22Rv1 (cell line): ENCODE results near the gene NLRP13.

Experiments
- CTCF ChIP-seq: fragments of 450-650 bp; IDR thresholded peaks from 2 replicates; pipeline ENCODE4 v1.5.1; 2017; ENCODE audit warnings: mild to moderate bottlenecking
- ZFX ChIP-seq: fragments of 450-650 bp; IDR thresholded peaks from 2 replicates; pipeline ENCODE4 v1.6.1; 2017; ENCODE audit warnings: antibody characterized with exemption, borderline replicate concordance

- no peak for TF ChIP-seq CTCF
- TF ChIP-seq ZFX: no peak
Observed at GRCh38 chr19:55877211-55877610, 54.9 kb downstream of the NLRP13 start.
